PC-3 (cell line): ENCODE data around the gene BANK1.

Experiments
- CTCF ChIP-seq: fragments of 300-600 bp; sonication (generic); conservative IDR thresholded peaks from 2 replicates; pipeline ENCODE4 v1.5.1; 2017; ENCODE audit warnings: antibody characterized with exemption, low read depth, mild to moderate bottlenecking, low read length
- EZH2 ChIP-seq: fragments of 300-600 bp; sonication (generic); IDR thresholded peaks from one replicate; pipeline ENCODE4 v1.6.1; 2017; ENCODE audit warnings: antibody characterized with exemption, mild to moderate bottlenecking, low read length; ENCODE audit not compliant: unreplicated experiment

GRCh38 chr4:101756181-101756580 is 34.3 kb upstream of the BANK1 start:
- TF ChIP-seq CTCF (no peak), EZH2 (no peak)
